ENCODE results near the gene ANKRD33. TPM values are rescaled to one million over a fixed set of nuclear protein-coding genes. Genes with fewer than 3 reads are reported as not detected.

Gene ANKRD33
- total RNA-seq, 1 donor from 2014 or later = 0.22 TPM

- Mint-ChIP-seq H3K4me1 (peaks cover 7% of the 10 kb centered on the region), H3K27me3 (ENCODE audit: low read depth) (peaks cover 2% of the 10 kb centered on the region), H3K27ac (no peak overlapping the region), H3K9me3 (no peaks in the 10 kb centered on the region), H3K4me3 (no peak overlapping the region), H3K36me3 (no peaks in the 10 kb centered on the region)
- DNase-seq (ENCODE audit: low spot score in 2 of 2, unreplicated experiment in 2 of 2) = no peak
- TF ChIP-seq CTCF (IDR thresholded peaks at IDR 0.05; ENCODE audit: unreplicated experiment) = no peak
Measured at GRCh38 chr12:51900323-51900889, 12.5 kb downstream of the ANKRD33 start.

GRCh38 chr12:51901121-51901817, 13.4 kb downstream of the ANKRD33 start:
- H3K27ac Mint-ChIP-seq = no peak overlapping the region
- no peak overlapping the region for H3K4me3 Mint-ChIP-seq
- peaks cover under 1% of the 10 kb centered on the region for H3K27me3 Mint-ChIP-seq (ENCODE audit: low read depth)
- no peaks in the 10 kb centered on the region for H3K9me3 Mint-ChIP-seq
- DNase-seq (ENCODE audit: low spot score in 2 of 2, unreplicated experiment in 2 of 2) = no peak
- no peak for TF ChIP-seq CTCF (IDR thresholded peaks at IDR 0.05; ENCODE audit: unreplicated experiment)
- peaks cover 10% of the 10 kb centered on the region for H3K4me1 Mint-ChIP-seq
- H3K36me3 Mint-ChIP-seq = no peaks in the 10 kb centered on the region

DNA sequence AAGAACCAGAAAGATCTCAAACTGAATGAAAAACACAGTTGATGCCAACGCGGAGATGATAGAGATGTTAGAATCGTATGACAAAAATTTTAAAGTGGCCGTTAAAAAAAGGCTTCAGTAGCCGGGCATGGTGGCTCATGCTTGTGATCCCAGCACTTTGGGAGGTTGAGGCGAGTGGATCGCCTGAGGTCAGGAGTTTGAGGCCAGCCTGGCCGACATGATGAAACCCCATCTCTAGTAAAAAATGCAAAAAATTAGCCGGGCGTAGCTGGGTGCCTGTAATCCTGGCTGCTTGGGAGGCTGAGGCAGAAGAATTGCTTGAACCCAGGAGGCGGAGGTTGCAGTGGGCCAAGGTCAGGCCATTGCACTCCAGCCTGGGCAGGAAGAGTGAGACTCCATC, 14.0 kb downstream of the ANKRD33 start:
- Mint-ChIP-seq H3K27ac (no peak overlapping the region), H3K4me3 (no peak overlapping the region)

DNA sequence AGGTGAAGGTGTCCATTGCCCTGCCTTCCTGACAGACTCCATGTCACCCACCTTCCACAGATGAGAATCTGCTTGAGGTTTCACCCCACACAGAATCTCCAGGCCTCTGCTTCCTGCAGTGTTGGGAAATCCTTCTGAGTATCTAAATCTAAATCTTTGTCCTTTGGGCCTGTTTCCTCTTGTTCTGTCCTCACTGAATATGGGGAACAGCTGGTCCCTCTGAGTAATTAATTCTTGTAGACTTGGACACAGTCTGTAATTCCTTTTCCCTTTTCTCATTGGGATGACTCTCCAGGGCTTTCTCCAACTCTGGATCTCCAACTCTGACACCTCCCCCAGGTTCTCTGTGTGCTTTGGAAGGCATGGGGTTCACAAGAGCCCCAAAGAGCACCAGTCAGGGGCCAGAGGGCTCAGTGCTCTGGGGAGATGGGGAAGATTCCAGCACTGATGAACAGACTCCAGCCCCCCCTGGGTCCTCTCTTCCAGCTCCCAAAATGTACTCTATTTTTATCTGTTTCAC, 17.1 kb downstream of the ANKRD33 start:
- no peak overlapping the region for H3K27ac Mint-ChIP-seq
- DNase-seq (ENCODE audit: low spot score in 2 of 2, unreplicated experiment in 2 of 2) = no peak
- H3K9me3 Mint-ChIP-seq = no peaks in the 10 kb centered on the region
- H3K36me3 Mint-ChIP-seq = no peaks in the 10 kb centered on the region
- TF ChIP-seq CTCF (IDR thresholded peaks at IDR 0.05; ENCODE audit: unreplicated experiment) = no peak
- no peak overlapping the region for H3K4me3 Mint-ChIP-seq
- H3K27me3 Mint-ChIP-seq (ENCODE audit: low read depth) = peaks cover 2% of the 10 kb centered on the region
- peaks cover 10% of the 10 kb centered on the region for H3K4me1 Mint-ChIP-seq

More for the DNA sequence above, 14.0 kb downstream of the ANKRD33 start:
- peaks cover 10% of the 10 kb centered on the region for H3K4me1 Mint-ChIP-seq
- DNase-seq (ENCODE audit: low spot score in 2 of 2, unreplicated experiment in 2 of 2) = no peak
- no peaks in the 10 kb centered on the region for H3K36me3 Mint-ChIP-seq
- no peaks in the 10 kb centered on the region for H3K27me3 Mint-ChIP-seq (ENCODE audit: low read depth)
- H3K9me3 Mint-ChIP-seq = no peaks in the 10 kb centered on the region
- no peak for TF ChIP-seq CTCF (IDR thresholded peaks at IDR 0.05; ENCODE audit: unreplicated experiment)

DNA sequence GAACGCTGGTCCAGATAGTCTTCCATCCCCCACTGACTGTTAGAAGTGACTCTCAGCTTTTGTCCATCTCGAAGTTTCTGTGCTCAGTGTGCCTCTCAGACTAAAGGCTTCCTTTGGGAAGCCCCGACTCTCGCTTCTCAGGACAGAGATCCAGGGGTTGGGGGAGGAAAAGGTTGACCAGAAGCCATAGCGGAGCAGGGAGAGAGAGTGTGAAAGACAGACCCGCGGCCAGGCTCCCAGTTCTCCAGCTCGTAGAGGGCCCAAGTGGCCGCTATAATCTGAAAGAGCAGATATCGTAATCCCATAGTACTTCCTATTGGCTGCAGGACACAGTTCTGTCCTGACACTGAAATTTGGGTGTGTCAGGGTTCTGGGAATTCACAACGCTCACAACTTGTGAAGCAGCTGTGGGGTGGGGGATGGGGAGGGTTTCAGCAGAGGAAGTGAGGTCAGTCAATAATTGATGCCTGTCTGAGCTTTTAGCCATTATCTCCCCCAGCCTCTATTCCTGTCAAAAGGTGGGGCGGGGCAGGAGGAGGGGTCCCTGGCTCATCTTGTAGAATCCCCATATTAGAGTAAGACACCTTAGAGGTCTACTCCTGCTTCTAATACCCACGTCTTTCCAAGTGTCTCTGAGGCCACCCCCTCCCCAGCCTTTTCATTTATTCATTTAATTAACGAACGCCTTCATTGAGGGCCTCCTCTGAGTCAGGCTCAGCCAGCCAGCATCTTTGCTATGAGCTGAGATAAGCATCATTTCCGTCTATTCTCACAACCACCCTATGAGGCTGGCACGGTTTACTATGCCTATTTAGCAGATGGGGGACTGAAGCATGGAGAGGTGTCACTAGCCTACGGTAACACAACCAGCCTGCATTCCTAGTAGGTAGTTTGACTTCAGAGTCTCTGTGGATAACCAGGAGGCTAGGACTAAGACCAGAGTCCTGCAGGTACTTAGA, 17.8 kb downstream of the ANKRD33 start:
- no peak for TF ChIP-seq CTCF (IDR thresholded peaks at IDR 0.05; ENCODE audit: unreplicated experiment)
- Mint-ChIP-seq H3K4me3 (no peak overlapping the region), H3K4me1 (peaks cover 12% of the 10 kb centered on the region), H3K27ac (no peak overlapping the region), H3K36me3 (no peaks in the 10 kb centered on the region), H3K9me3 (no peaks in the 10 kb centered on the region), H3K27me3 (ENCODE audit: low read depth) (peaks cover 2% of the 10 kb centered on the region)
- no peak for DNase-seq (ENCODE audit: low spot score in 2 of 2, unreplicated experiment in 2 of 2)

Data from mesothelial cell of epicardium (in vitro differentiated cells).